ENCODE results near the gene LRIT3.
A peak's percentile ranks its signal among the peaks of the same experiment; 100 is the strongest.
"Not testable (repeated sequence)": the region's sequence is repeated elsewhere in the genome, so short reads cannot be mapped to it uniquely, and the experiment has no call there.

Gene LRIT3

GRCh38 chr4:109872950-109873656 is 25.2 kb downstream of the LRIT3 start:
- Histone ChIP-seq H3K4me3 (ENCODE audit: low read depth, low read length) (no peak overlapping the region), H3K9me3 (ENCODE audit: severe bottlenecking) (no peaks in the 10 kb centered on the region), H3K36me3 (no peaks in the 10 kb centered on the region; the same call in 1 of the 2 replicates), H3K27me3 (ENCODE audit: insufficient read depth, low read depth, severe bottlenecking) (no peaks in the 10 kb centered on the region), H3K27ac (no peak overlapping the region)
- TF ChIP-seq CTCF (IDR thresholded peaks at IDR 0.05; ENCODE audit: low read depth, low read length): no peak
- peak; percentile 47 for DNase-seq

- Histone ChIP-seq H3K36me3 (no peaks in the 10 kb centered on the region; the same call in 1 of the 2 replicates), H3K27ac (no peak overlapping the region), H3K27me3 (ENCODE audit: insufficient read depth, low read depth, severe bottlenecking) (no peaks in the 10 kb centered on the region), H3K4me3 (ENCODE audit: low read depth, low read length) (no peak overlapping the region), H3K9me3 (ENCODE audit: severe bottlenecking) (no peaks in the 10 kb centered on the region)
- DNase-seq: peak; percentile 27
- no peak; the same call in 1 of the 2 replicates for TF ChIP-seq CTCF (IDR thresholded peaks at IDR 0.05; ENCODE audit: low read depth, low read length)
These were observed 26.0 kb downstream of the LRIT3 start for GRCh38 chr4:109873791-109874514.

- H3K36me3 ChIP-seq: no peaks in the 10 kb centered on the region
- no peak overlapping the region for H3K27ac ChIP-seq
- no peak overlapping the region for H3K4me3 ChIP-seq (ENCODE audit: low read depth, low read length)
- no peak for DNase-seq
- no peaks in the 10 kb centered on the region for H3K9me3 ChIP-seq (ENCODE audit: severe bottlenecking)
- no peak for TF ChIP-seq CTCF (IDR thresholded peaks at IDR 0.05; ENCODE audit: low read depth, low read length)
- H3K27me3 ChIP-seq (ENCODE audit: insufficient read depth, low read depth, severe bottlenecking): no peaks in the 10 kb centered on the region
These were observed 27.2 kb downstream of the LRIT3 start for GRCh38 chr4:109875106-109875505.

GRCh38 chr4:109875553-109875952 is 27.6 kb downstream of the LRIT3 start:
- H3K9me3 ChIP-seq (ENCODE audit: severe bottlenecking); H3K4me3 ChIP-seq (ENCODE audit: low read depth, low read length); DNase-seq; H3K27me3 ChIP-seq (ENCODE audit: insufficient read depth, low read depth, severe bottlenecking); H3K27ac ChIP-seq; H3K36me3 ChIP-seq: not testable (repeated sequence)

- H3K4me3 ChIP-seq (ENCODE audit: low read depth, low read length): no peak overlapping the region
- H3K36me3 ChIP-seq: no peaks in the 10 kb centered on the region
- H3K9me3 ChIP-seq (ENCODE audit: severe bottlenecking): no peaks in the 10 kb centered on the region
- TF ChIP-seq CTCF (IDR thresholded peaks at IDR 0.05; ENCODE audit: low read depth, low read length): no peak
- DNase-seq: no peak
- H3K27ac ChIP-seq: no peak overlapping the region
- H3K27me3 ChIP-seq (ENCODE audit: insufficient read depth, low read depth, severe bottlenecking): no peaks in the 10 kb centered on the region
These were observed 28.8 kb downstream of the LRIT3 start for GRCh38 chr4:109876634-109877265.

- Histone ChIP-seq H3K27me3 (ENCODE audit: insufficient read depth, low read depth, severe bottlenecking) (no peaks in the 10 kb centered on the region), H3K9me3 (ENCODE audit: severe bottlenecking) (no peaks in the 10 kb centered on the region), H3K27ac (no peak overlapping the region), H3K4me3 (ENCODE audit: low read depth, low read length) (no peak overlapping the region), H3K36me3 (no peaks in the 10 kb centered on the region)
- DNase-seq: no peak
- TF ChIP-seq CTCF (IDR thresholded peaks at IDR 0.05; ENCODE audit: low read depth, low read length): no peak
These were observed 29.5 kb downstream of the LRIT3 start for GRCh38 chr4:109877400-109877799.

All from WERI-Rb-1 (cell line).